Lung (tissue), 12 donors: Measurements from ENCODE around the gene PABPC3. TPM values are rescaled to one million over a fixed set of nuclear protein-coding genes. Genes with fewer than 3 reads are reported as not detected.

ENCODE experiments used
- ATAC-seq: fragments of 200-7000 bp; cut with Tn5 transposase; one replicate; pipeline ENCODE4 v1.9.1; 2020; ENCODE audit warnings: moderate number of reproducible peaks; ENCODE audit not compliant: insufficient read depth, low FRiP score
- DNase-seq, 3 donors: peaks; one replicate each; pipeline ENCODE4 v3.0.0-alpha.2; 2013 to 2017
- H3K27ac ChIP-seq, 2 donors: one replicate each; pipeline ENCODE4 v1.5.1; 2013; ENCODE audit warnings: mild to moderate bottlenecking in 2 of 2, moderate library complexity in 2 of 2, control low read depth in 1 of 2, inconsistent platforms in 1 of 2, low read depth in 1 of 2, low read length in 1 of 2
- H3K27me3 ChIP-seq, 3 donors: one replicate each; pipeline ENCODE4 v1.5.1; 2013; ENCODE audit warnings: low read length in 2 of 3; ENCODE audit not compliant: control insufficient read depth in 3 of 3, insufficient read depth in 3 of 3
- H3K36me3 ChIP-seq, 4 donors: one replicate each; pipeline ENCODE4 v1.5.1; 2013; ENCODE audit warnings: low read length in 4 of 4, mild to moderate bottlenecking in 1 of 4, moderate library complexity in 1 of 4; ENCODE audit not compliant: control insufficient read depth in 4 of 4, insufficient read depth in 4 of 4
- H3K4me1 ChIP-seq, 5 donors: one replicate each; pipeline ENCODE4 v1.5.1; 2013; ENCODE audit warnings: low read length in 5 of 5, mild to moderate bottlenecking in 2 of 5, moderate library complexity in 1 of 5; ENCODE audit not compliant: control insufficient read depth in 5 of 5, insufficient read depth in 5 of 5
- H3K4me3 ChIP-seq: one replicate; pipeline ENCODE4 v1.5.1; 2013; ENCODE audit warnings: mild to moderate bottlenecking, control low read depth, moderate library complexity
- H3K9ac ChIP-seq, 2 donors: one replicate each; pipeline ENCODE4 v1.5.1; 2013; ENCODE audit warnings: low read length in 2 of 2, control low read depth in 1 of 2; ENCODE audit not compliant: insufficient read depth in 1 of 2
- H3K9me3 ChIP-seq, 4 donors: one replicate each; pipeline ENCODE4 v1.5.1; 2013; ENCODE audit warnings: low read length in 3 of 4, mild to moderate bottlenecking in 1 of 4, moderate library complexity in 1 of 4; ENCODE audit not compliant: control insufficient read depth in 4 of 4, insufficient read depth in 3 of 4
- CTCF ChIP-seq: IDR thresholded peaks from 2 replicates; pipeline ENCODE4 v1.5.1; 2012; ENCODE audit warnings: mild to moderate bottlenecking; ENCODE audit errors: control extremely low read depth, extremely low read depth
- WGBS, 2 donors: extraction: QIAGEN DNeasy Blood & Tissue Kit; methylation state at CpG; one replicate each; pipeline ENCODE4 v1.1.7; 2013; 5-methylcytosine and 5-hydroxymethylcytosine counted together
- polyA plus RNA-seq, 2 donors: library from polyadenylated mRNA; stranded (reverse); fragments of 200-250 nt; gene quantifications; one replicate each; pipeline ENCODE4 v1.2.1, GENCODE V29; 2013
- total RNA-seq, 2 donors: library from RNA; depleted of rRNA in 1 of 2; stranded (reverse); fragments of >200 nt in 1 of 2; gene quantifications; one replicate each; pipeline ENCODE4 v1.2.1, GENCODE V29; 2014 to 2021
- donor health status: control.
- donor health status: control.
- donor health status: Bipolar disorder and iron deficiency.
- donor health status: healthy.
- donor health status: DM: yes; HTN: yes; CAD: no.

PABPC3 gene
- total and polyA plus RNA-seq, 4 donors, result 0.02 to 0.51 (median 0.14) TPM

GRCh38 chr13:25051065-25051464, 44.9 kb upstream of the PABPC3 start:
- Histone ChIP-seq H3K27ac (no peak overlapping the region), H3K27me3 (peaks cover 0 to 24% (median 20%) of the 10 kb centered on the region in 3 donors), H3K4me1 (no peaks in the 10 kb centered on the region), H3K4me3 (no peak overlapping the region), H3K9ac (no peak overlapping the region), H3K9me3 (peaks cover 0 to 4% (median 3%) of the 10 kb centered on the region in 4 donors), H3K36me3 (no peaks in the 10 kb centered on the region)
- DNase-seq (no peak), ATAC-seq (no peak)
- TF ChIP-seq CTCF, result no peak
- 74 to 93% methylated on average over 1 of the region's 1 CpG for WGBS, 2 donors

GRCh38 chr13:25059166-25059565, 36.8 kb upstream of the PABPC3 start:
- H3K9ac ChIP-seq, result no peak overlapping the region
- ATAC-seq, result no peak
- 83 to 89% methylated on average over 1 of the region's 1 CpG for WGBS, 2 donors

GRCh38 chr13:25059958-25060357, 36.0 kb upstream of the PABPC3 start:
- H3K27me3 ChIP-seq, result peaks cover 0 to 2% (median 0%) of the 10 kb centered on the region in 3 donors
- TF ChIP-seq CTCF, result no peak
- H3K36me3 ChIP-seq, result no peaks in the 10 kb centered on the region
- H3K4me3 ChIP-seq, result no peak overlapping the region
- ATAC-seq (no peak), DNase-seq (no peak)
- H3K4me1 ChIP-seq, result no peaks in the 10 kb centered on the region
- H3K9ac ChIP-seq, result no peak overlapping the region
- H3K9me3 ChIP-seq, result no peaks in the 10 kb centered on the region
- H3K27ac ChIP-seq, result no peak overlapping the region
- 35 to 58% methylated on average over 7 of the region's 7 CpGs for WGBS, 2 donors

More at GRCh38 chr13:25059166-25059565, 36.8 kb upstream of the PABPC3 start:
- H3K36me3 ChIP-seq, result no peaks in the 10 kb centered on the region
- H3K4me1 ChIP-seq, result no peaks in the 10 kb centered on the region
- no peak for DNase-seq
- no peak for TF ChIP-seq CTCF
- H3K27ac ChIP-seq, result no peak overlapping the region
- H3K9me3 ChIP-seq, result no peaks in the 10 kb centered on the region
- H3K4me3 ChIP-seq, result no peak overlapping the region
- H3K27me3 ChIP-seq, result peaks cover 0 to 3% (median 0%) of the 10 kb centered on the region in 3 donors

- Histone ChIP-seq H3K4me3 (no peak overlapping the region), H3K9ac (no peak overlapping the region), H3K9me3 (peaks cover 0 to 5% (median 0%) of the 10 kb centered on the region in 4 donors), H3K4me1 (no peaks in the 10 kb centered on the region), H3K27me3 (no peaks in the 10 kb centered on the region), H3K27ac (no peak overlapping the region), H3K36me3 (no peaks in the 10 kb centered on the region)
- ATAC-seq (no peak), DNase-seq (no peak)
- no peak for TF ChIP-seq CTCF
- WGBS, 2 donors, result 75 to 81% methylated on average over 5 of the region's 5 CpGs
Measured at GRCh38 chr13:25062479-25062878, 33.5 kb upstream of the PABPC3 start.
